ENCODE measurements around the gene CTBP2.

The CTBP2 gene

DNA sequence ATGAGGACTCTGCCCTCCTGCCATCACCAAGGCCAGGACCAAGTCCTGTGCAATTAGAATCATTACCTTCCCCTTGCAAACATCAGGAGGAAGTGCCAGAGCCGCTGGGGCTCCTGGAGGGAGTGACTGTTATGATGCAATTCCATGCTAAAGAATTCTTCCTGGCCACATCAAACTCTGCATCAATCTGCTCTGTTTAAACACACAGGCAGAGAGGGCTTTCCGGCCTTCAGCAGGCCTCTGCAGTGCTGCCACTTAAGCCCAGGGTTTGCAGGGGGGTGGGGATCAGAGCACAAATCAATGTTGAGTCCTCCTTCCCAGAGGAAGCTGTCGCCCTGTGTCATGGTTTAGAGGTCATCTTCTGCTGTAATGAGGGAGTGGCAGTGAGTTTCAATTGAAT is 58.1 kb downstream of the CTBP2 start:
- peak in 1 of 2 donors; percentile 8 for DNase-seq

DNA sequence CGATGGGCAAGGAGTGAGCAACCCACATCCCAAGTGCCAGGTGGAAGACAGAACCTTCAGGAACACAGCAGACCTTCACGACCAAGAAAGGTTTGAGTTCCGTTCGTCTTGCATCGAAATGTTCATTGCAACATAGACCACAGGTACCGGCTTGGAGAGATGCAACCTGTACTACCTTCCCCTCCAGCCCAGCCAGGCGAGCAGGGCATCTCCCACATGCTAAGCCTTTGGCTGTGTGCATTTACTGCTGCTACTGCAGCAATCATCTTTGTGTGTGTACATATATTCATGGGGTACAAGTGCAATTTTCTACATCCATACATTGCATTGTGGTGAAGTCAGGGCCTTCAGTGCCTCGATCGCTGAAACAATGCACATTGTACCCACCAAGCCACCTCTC is 58.8 kb downstream of the CTBP2 start:
- DNase-seq: no peak

DNA sequence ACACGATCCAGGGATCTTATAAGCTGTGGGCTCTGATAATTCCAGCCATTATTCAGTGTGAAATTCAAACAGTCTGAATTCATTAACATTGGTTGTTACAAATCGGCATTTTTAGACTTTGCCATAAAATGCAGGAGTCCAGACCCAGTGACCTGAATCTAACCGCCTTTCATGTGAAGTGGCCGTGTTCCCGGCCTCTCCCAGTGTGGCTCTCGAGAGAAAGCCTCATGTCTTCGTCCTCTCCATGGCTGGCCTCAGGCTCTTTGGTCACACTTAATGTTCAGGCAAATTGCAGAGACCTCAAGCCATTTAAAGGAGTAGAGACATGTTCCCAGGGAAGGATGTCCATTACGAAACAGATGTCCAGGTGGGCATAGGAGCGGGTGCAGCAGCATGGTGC is 59.3 kb downstream of the CTBP2 start:
- no peak for DNase-seq

- no peak for DNase-seq
Measured at GRCh38 chr10:125097409-125098070, 62.8 kb downstream of the CTBP2 start.

GRCh38 chr10:125096975-125097374 is 63.4 kb downstream of the CTBP2 start:
- no peak for DNase-seq

DNA sequence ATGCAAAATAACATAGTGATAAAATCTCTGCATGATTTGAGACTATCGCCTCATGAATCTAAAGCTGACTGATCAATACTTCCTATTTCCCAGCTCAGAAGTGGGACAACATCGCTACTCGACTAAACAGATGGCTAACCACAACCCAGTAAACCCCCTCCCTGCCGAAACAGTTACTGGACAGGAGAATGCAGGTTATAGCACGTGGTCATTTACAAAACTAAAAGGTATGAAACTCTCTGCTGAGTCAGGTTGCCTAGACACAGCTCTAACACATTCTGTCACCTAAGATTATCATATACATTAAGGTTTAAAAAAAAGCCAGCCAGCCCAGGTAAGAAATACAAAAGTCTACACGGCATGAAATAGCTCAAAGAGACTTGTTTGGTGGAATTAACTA is 64.0 kb downstream of the CTBP2 start:
- DNase-seq: no peak

DNA sequence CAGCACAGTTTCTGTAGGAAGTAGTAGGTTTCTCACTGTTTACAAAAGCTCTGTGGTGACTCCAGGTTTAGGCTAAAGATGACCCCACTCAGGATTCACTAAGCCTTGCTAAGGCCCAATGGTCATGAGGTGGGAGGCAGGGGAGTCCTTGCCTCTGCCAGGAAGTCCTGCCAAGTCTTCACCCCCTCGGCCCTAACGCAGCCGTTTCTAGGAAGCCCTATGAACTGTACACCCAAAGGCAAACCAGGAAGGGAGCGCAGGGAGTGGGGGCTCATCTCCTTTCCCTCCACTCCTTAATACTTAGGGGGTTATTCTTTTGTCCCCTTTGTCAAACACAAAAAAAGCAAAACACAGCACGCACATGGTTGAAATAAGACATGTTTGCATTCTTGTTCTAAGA is 64.6 kb downstream of the CTBP2 start:
- no peak for DNase-seq

DNA sequence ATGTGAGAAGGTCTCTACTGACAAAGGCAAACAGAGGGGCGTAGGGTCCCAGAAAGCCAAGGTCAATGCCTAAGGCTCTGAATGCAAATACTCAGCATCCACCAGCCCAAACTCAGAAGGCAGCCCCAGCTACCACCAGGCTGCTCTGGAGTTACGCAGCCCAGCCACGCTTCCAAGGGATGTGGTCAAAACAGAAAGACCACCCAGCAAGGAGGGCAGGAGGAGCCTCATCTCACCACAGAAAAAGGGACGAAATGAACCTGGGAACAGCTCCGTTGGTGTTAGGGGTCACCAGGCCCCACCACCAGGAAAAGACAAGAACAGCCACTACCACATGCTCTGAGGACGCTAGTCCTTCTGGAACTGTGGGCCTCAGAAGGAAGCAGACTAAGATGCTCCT is 65.1 kb downstream of the CTBP2 start:
- DNase-seq: no peak

DNA sequence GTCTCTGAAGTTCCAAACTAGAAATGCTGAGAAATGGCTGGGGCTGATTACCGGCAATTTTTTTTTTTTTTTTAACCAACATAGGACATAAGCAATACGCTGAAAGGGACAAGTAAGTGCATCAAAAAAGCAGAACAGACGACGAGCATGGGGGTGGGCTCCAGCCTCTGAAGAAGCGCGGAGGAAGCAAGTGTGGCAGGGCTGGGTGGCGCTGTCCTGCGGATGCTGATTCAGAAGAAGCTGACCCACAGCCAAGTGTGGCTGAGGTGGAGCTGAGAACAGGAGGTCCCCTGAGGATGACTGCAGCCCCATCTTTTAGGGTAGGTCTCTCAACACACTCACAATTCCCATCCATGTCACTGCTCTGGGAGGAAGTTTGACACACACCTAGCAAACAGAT is 65.6 kb downstream of the CTBP2 start:
- no peak for DNase-seq

DNA sequence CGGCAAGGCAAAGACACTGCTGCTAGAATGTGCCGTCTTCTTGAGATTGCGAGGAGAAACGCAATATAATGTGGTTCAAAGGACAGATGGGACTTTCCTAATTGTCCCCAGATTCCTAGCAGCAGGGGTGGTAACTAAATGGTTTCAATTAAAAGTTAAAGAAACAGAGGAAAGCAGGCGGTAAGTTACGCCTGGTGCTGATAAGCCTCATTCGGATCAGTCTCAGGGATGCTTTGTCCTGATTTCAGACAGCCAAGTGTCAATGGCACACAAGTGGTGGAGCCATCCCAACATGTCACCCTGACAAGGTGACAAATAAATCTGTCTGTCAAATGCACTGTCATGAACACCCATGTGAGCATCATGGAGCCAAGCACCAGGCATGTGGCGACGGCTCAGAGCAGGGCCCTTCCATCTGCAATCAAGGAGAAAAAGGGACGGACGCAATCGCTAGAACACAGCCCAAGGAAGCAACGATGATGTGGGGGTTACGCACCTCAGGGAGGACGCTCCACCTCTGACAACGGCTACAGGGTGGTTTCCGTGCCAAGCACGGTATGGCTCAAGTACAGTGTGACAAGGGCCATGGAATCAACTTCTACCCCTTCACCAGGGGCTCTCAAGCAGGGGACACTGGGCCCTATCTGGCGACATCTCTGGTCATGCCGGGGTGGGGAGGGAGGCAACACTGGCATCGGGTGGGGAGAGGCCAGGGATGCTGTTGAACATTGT is 66.2 kb downstream of the CTBP2 start:
- no peak for DNase-seq

GRCh38 chr10:125093199-125093973 is 67.0 kb downstream of the CTBP2 start:
- DNase-seq: no peak

DNA sequence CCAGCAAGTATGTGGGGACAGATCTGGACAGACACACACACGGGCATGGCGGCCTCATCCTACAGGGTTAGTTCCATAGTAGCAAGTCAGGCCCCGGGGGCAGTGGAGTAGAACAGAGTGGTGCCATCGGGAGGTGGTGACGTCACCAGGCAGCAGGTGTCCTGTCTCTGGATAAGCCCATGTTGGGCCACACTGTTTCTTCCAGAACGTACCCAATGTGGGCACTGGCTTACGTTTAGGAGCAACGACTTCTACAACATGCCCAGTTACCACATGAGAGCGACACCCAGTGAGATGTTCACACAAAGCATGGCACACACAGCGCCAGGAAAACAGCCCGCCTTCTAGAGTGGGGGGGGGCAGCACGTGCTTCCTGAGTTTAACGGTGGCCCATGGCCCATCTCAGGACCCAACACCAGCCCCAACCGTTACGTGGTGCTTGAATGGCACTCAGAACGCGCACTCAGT is 67.8 kb downstream of the CTBP2 start:
- no peak for DNase-seq

DNA sequence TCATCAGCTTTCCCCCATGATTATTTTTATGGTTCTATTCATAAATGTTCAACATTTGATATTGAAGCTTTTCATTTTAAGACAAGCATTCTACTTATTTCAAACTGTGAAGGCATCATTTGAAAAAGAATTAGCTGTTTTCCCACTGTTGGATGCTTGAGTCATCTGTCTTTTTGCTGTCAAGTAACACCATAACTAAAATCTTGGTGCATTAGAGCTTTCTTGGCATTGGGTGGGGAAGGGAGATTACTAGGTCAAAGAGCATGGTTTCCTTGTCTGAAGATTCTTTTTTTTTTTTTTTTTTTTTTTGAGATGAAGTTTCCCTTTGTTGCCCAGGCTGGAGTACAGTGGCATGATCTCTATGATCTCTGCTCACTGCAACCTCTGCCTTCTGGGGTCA is 68.5 kb downstream of the CTBP2 start:
- no peak for DNase-seq

- no peak for DNase-seq
Measured at GRCh38 chr10:125089469-125089868, 70.9 kb downstream of the CTBP2 start.

DNA sequence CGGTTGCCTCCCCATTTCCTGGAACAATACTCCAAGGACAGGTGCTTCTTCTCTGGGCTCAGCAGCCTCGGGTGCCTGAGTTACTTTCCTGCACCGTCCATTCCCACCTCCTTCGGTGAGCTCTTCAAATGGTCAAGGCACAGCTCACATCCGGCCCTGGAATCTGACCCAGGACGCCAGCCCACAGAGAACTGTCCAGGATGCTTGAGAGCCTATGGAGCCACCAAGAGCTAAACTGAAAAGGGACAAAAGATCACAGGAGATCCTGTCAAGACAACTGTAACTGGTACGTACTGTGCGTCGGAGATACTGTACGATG is 72.5 kb downstream of the CTBP2 start:
- no peak for DNase-seq

GRCh38 chr10:125087191-125087896 is 73.0 kb downstream of the CTBP2 start:
- no peak for DNase-seq

DNA sequence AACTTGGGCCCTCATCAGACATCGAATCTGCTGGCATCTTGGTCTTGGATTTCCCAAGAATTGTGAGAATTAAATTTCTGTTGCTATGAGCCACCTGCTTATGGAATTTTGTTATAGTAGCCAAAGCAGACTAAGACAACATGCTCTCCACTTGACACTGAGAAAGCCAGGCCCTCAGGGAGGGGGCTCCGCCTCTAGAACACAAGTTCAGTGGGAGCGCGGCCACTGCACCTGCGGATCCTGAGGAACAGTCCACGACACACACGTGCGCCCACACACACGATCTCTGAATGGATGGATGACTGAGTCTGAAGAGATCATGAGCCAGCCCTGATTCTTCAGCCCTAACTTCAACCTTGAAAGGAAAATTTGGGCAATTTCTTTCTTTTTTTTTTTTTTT is 73.7 kb downstream of the CTBP2 start:
- no peak for DNase-seq

GRCh38 chr10:125085258-125086054 is 74.9 kb downstream of the CTBP2 start:
- DNase-seq: no peak

DNA sequence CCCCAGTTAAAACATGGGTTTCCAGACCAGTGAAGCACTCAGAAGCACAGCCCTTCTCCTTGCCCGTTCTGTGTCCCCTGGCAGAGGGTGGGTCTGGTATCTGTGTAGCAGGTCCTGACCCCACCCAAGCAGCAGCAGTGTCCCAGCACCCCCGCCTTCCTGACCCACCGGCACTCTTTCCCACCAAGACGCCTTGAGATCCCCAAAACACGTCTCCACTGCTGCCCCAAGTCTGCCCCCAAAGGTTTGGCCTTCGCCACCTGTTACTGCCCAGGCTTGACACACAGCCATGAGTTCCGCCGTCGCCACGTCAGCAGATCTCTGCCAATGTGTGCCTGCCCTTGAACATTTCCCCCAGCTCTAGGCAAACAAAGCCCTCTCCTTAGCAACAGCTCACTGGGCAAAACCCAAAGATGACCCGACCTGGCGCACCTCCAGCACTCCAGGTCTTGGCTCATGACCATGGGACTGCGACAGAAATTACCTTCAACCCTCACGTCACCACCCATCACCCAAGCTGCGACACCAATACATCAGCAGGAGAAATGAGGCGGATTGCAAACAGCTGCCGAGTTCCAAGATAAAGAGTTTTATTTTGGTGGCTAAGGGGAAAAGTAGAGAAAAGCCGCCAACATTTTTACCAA is 75.6 kb downstream of the CTBP2 start:
- DNase-seq: no peak

DNA sequence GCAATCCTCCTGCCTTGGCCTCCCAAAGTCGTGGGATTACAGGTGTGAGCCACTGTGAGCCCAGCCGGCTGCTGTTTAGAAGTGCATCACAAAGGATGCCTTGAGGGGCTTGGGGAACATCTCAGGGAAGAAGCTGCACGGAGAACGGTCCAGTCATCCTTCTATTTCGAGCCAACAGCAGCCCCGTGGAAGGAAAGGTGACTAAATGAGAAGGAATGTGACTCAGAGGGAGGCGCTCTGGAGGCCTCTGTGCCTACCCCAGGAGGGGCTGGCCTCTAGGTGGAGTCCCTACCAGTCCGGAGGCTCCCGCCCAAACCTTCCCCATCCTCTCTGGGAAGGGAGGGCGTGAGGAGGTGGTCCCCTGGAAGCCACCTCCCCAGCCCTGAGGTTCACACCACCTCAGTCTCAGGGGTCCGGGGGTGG is 76.2 kb downstream of the CTBP2 start:
- no peak for DNase-seq

DNA sequence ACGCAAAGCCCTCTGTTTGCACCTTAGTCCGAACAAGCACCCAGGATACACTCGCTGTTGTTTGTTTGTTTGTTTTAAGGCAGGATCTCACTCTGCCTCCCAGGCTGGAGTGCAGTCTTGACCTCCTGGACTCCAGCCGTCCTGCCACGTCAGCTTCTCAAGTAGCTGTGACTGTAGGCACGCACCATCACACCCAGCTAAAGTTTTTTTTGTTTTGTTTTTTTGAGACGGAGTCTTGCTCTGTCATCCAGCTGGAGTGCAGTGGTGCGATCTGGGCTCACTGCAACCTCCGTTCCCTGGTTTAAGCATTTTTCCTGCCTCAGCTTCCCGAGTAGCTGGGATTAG is 76.8 kb downstream of the CTBP2 start:
- no peak for DNase-seq
